ENCODE measurements around the gene SLC39A11.

DNA sequence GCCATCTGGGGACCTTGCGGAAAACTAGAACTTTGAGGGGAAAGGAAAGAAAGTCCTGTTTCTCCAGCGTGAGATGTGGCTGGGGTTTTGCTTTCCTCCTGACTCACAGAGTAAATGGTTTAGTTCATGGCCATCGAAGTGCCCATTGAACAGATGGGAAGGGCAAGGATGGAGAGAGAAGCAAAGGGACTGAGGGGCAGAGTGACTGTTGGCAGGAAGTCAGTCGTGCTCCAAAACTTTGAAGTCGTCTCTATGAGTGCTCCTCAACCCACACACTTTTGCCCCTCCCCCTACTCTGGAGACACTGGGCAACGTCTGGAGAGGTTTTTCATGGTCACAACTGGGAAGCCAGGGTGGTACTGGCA, 476.9 kb downstream of the SLC39A11 start:
- TF ChIP-seq, protein P1, sequence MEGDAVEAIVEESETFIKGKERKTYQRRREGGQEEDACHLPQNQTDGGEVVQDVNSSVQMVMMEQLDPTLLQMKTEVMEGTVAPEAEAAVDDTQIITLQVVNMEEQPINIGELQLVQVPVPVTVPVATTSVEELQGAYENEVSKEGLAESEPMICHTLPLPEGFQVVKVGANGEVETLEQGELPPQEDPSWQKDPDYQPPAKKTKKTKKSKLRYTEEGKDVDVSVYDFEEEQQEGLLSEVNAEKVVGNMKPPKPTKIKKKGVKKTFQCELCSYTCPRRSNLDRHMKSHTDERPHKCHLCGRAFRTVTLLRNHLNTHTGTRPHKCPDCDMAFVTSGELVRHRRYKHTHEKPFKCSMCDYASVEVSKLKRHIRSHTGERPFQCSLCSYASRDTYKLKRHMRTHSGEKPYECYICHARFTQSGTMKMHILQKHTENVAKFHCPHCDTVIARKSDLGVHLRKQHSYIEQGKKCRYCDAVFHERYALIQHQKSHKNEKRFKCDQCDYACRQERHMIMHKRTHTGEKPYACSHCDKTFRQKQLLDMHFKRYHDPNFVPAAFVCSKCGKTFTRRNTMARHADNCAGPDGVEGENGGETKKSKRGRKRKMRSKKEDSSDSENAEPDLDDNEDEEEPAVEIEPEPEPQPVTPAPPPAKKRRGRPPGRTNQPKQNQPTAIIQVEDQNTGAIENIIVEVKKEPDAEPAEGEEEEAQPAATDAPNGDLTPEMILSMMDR (IDR thresholded peaks at IDR 0.05): no peak
- TF ChIP-seq JUN (CRISPR knock-in tag; IDR thresholded peaks at IDR 0.05) (no peak), SP1 (CRISPR knock-in tag; conservative IDR thresholded peaks at IDR 0.05) (no peak), NFYB (CRISPR knock-in tag; conservative IDR thresholded peaks at IDR 0.05; ENCODE audit: low read depth) (no peak), FOXJ3 (CRISPR knock-in tag; IDR thresholded peaks at IDR 0.05; ENCODE audit: borderline replicate concordance) (no peak), MXD4 (CRISPR knock-in tag; IDR thresholded peaks at IDR 0.05; ENCODE audit: borderline replicate concordance) (no peak), NR2C2 (CRISPR knock-in tag; IDR thresholded peaks at IDR 0.05) (no peak)
- TF ChIP-seq, protein P2, sequence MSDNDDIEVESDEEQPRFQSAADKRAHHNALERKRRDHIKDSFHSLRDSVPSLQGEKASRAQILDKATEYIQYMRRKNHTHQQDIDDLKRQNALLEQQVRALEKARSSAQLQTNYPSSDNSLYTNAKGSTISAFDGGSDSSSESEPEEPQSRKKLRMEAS (CRISPR knock-in tag; IDR thresholded peaks at IDR 0.05): no peak
